Kidney epithelial cell (primary cell): ENCODE results near the gene OSGIN1. TPM values are rescaled to one million over a fixed set of nuclear protein-coding genes. Genes with fewer than 3 reads are reported as not detected.

Source experiments
- DNase-seq: peaks from one replicate; pipeline ENCODE4 v3.0.0-alpha.2; 2010; ENCODE audit warnings: low read depth
- H3K27me3 ChIP-seq: 2 replicates; pipeline ENCODE4 v1.6.0; 2011; ENCODE audit warnings: low read length; ENCODE audit not compliant: control insufficient read depth, insufficient read depth
- H3K36me3 ChIP-seq: 2 replicates; pipeline ENCODE4 v1.5.1; 2011; ENCODE audit warnings: low read length; ENCODE audit not compliant: control insufficient read depth, insufficient read depth
- H3K4me3 ChIP-seq: 2 replicates; pipeline ENCODE4 v1.5.1; 2011; ENCODE audit warnings: low read depth, mild to moderate bottlenecking, control low read depth, low read length
- CTCF ChIP-seq: IDR thresholded peaks from 2 replicates; pipeline ENCODE4 v1.5.1; 2011; ENCODE audit warnings: mild to moderate bottlenecking, moderate library complexity, low read length, control low read depth, inconsistent platforms; ENCODE audit not compliant: insufficient read depth, poor library complexity, severe bottlenecking
- total RNA-seq: library from RNA; depleted of rRNA; stranded (reverse); fragments of >200 nt; gene quantifications from 2 replicates; pipeline ENCODE4 v1.2.3, GENCODE V29; 2015

Gene OSGIN1
- total RNA-seq, 1 donor from 2014 or later = 8.0 TPM

- no peak for DNase-seq
- TF ChIP-seq CTCF = no peak
- Histone ChIP-seq H3K27me3 (no peaks in the 10 kb centered on the region), H3K36me3 (no peaks in the 10 kb centered on the region), H3K4me3 (no peak overlapping the region)
These were observed 28.4 kb upstream of the OSGIN1 start for GRCh38 chr16:83924686-83925085.

GRCh38 chr16:83925095-83925905 is 27.7 kb upstream of the OSGIN1 start:
- Histone ChIP-seq H3K27me3 (no peaks in the 10 kb centered on the region), H3K36me3 (no peaks in the 10 kb centered on the region), H3K4me3 (no peak overlapping the region)
- TF ChIP-seq CTCF = no peak
- no peak for DNase-seq

- TF ChIP-seq CTCF = no peak
- H3K4me3 ChIP-seq = no peak overlapping the region
- no peak for DNase-seq
- no peaks in the 10 kb centered on the region for H3K27me3 ChIP-seq
- H3K36me3 ChIP-seq = no peaks in the 10 kb centered on the region
These were observed 26.9 kb upstream of the OSGIN1 start for GRCh38 chr16:83925957-83926725.

GRCh38 chr16:83926726-83927397 is 26.2 kb upstream of the OSGIN1 start:
- Histone ChIP-seq H3K36me3 (no peaks in the 10 kb centered on the region), H3K27me3 (no peaks in the 10 kb centered on the region), H3K4me3 (peak overlapping the region; percentile 23)
- peak; percentile 44 for DNase-seq
- peak; percentile 99 for TF ChIP-seq CTCF

- Histone ChIP-seq H3K27me3 (peaks cover 7% of the 10 kb centered on the region), H3K4me3 (no peak overlapping the region), H3K36me3 (no peaks in the 10 kb centered on the region)
- DNase-seq = peak; percentile 65
- no peak for TF ChIP-seq CTCF
These were observed 24.5 kb upstream of the OSGIN1 start for GRCh38 chr16:83928341-83929055.
